ENCODE results near the gene CHST7.
"Not testable (repeated sequence)": the region's sequence is repeated elsewhere in the genome, so short reads cannot be mapped to it uniquely, and the experiment has no call there.

DNA sequence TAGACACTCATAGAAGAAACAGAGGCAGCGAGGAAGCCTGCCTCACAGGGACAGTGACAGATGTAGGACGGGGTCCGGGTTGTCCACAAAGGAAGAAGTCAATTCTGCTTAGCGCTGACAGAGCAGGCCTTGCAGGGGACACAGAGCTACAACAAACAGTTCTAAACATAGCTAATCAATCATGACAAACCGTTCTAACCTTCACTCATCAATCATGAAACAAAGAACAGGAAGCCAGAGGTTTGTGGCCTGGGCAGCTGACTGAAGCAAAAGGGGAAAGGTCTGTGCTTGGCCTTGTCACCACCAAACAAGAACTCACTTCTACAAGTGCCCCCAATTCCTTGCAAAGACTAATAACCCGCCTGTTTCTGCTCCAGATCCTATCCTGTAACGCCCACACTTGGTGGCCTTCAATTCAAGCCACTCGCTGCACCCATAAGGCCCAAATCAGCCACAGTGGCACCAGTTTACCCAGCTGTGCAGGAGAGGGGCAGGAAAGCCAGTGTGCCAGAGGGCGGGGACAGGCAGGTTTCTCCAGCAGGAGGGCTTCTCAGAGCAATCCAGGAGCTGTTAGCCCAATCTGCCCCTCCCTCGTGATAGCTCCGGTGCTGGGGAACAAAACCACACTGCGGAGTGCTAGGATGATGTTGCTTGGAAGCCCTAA, 43.7 kb upstream of the CHST7 start:
- TF ChIP-seq CTCF (conservative IDR thresholded peaks at IDR 0.05 in 1 of 2, IDR thresholded peaks at IDR 0.05 in 1 of 2; ENCODE audit: low read depth in 1 of 2, low read length in 2 of 2); EZH2 (IDR thresholded peaks at IDR 0.05; ENCODE audit: low read length, missing control alignments): not testable (repeated sequence)

Data from fibroblast of lung (primary cell).